Measurements from ENCODE around the gene SPINT4. TPM values are rescaled to one million over a fixed set of nuclear protein-coding genes. Genes with fewer than 3 reads are reported as not detected.

SPINT4 gene
- total and polyA plus RNA-seq, 2 of the 8 experiments (the other 6 are each of a cell fraction or from before 2014, with no cell fraction given), result not detected

- 87% methylated on average over 16 of the region's 23 CpGs; no CpG with 5 or more reads in 1 of the 2 experiments for WGBS, 2 experiments (ENCODE audit: extremely low coverage in 1 of 2, insufficient coverage in 1 of 2, insufficient read length in 1 of 2, insufficient replicate concordance in 2 of 2, low coverage in 1 of 2, low lambda C conversion rate in 2 of 2, missing lambda C conversion rate in 1 of 2)
- Histone ChIP-seq H3K14ac (ENCODE audit: insufficient read length) (no peak overlapping the region), H4K91ac (replicated peaks; ENCODE audit: insufficient read length, low read length) (no peak overlapping the region), H3K4ac (replicated peaks; ENCODE audit: insufficient read length, low read depth, low read length) (no peak overlapping the region), H3K36me3 (ENCODE audit: control insufficient read depth in 2 of 4, insufficient read depth in 4 of 4, low read length in 3 of 4) (peaks cover 0 to 3% (median 0%) of the 10 kb centered on the region in 4 experiments; a peak in 1 of 8 replicates), H3K18ac (ENCODE audit: extremely low read depth, low read length) (no peak overlapping the region), H4K8ac (ENCODE audit: extremely low read depth, insufficient read depth, low read length) (no peak overlapping the region), H2BK120ac (replicated peaks; ENCODE audit: low read depth, low read length) (no peak overlapping the region), H3K9me3 (ENCODE audit: insufficient read depth in 2 of 2, low read depth in 1 of 2, low read length in 1 of 2) (peaks cover 9 to 11% of the 10 kb centered on the region in 2 experiments; a peak in 3 of 4 replicates), H2BK20ac (ENCODE audit: low read length) (no peak overlapping the region), H3K4me2 (ENCODE audit: insufficient read depth in 1 of 2, low read depth in 2 of 2, low read length in 2 of 2) (no peak overlapping the region), H2AFZ (ENCODE audit: low read length) (no peak overlapping the region), H3K79me1 (ENCODE audit: low read depth, low read length) (no peaks in the 10 kb centered on the region), H3K23ac (ENCODE audit: insufficient read length) (no peak overlapping the region), H4K5ac (ENCODE audit: insufficient read length, low read depth, low read length) (no peak overlapping the region), H2BK5ac (ENCODE audit: low read depth, low read length) (no peak overlapping the region), H2BK15ac (ENCODE audit: low read length) (no peak overlapping the region), H3K4me3 (ENCODE audit: extremely low read depth in 1 of 4, insufficient read depth in 2 of 4, low read depth in 3 of 4, low read length in 4 of 4) (no peak overlapping the region), H3K27me3 (replicated peaks in 1 of 4; ENCODE audit: control insufficient read depth in 3 of 4, extremely low read depth in 1 of 4, insufficient read depth in 3 of 4, low read length in 3 of 4) (no peaks in the 10 kb centered on the region), H3K27ac (ENCODE audit: low read depth, low read length) (no peak overlapping the region), H3K23me2 (ENCODE audit: low read depth, low read length) (no peaks in the 10 kb centered on the region), H3K4me1 (replicated peaks in 1 of 4; ENCODE audit: control insufficient read depth in 3 of 4, insufficient read depth in 4 of 4, low read length in 3 of 4) (no peaks in the 10 kb centered on the region), H2AK5ac (ENCODE audit: low read depth, low read length) (no peak overlapping the region), H3K9ac (replicated peaks in 1 of 4; ENCODE audit: extremely low read depth in 1 of 4, low read depth in 3 of 4, low read length in 3 of 4) (no peak overlapping the region), H3K56ac (replicated peaks; ENCODE audit: insufficient read length, low read depth, low read length) (no peak overlapping the region), H2BK12ac (ENCODE audit: low read depth, low read length) (no peak overlapping the region), H3K79me2 (ENCODE audit: control insufficient read depth in 1 of 2, insufficient read depth in 2 of 2, low read length in 2 of 2) (no peaks in the 10 kb centered on the region), H4K20me1 (replicated peaks in 1 of 2; ENCODE audit: control insufficient read depth in 1 of 2, insufficient read depth in 2 of 2, low read length in 2 of 2) (no peaks in the 10 kb centered on the region)
- DNase-seq (ENCODE audit: low read depth in 1 of 2, low spot score in 2 of 2) (no peak), FAIRE-seq (no peak)
- ChIA-PET POLR2A (ENCODE audit: partially characterized antibody) (no interaction called here), CTCF (ENCODE audit: partially characterized antibody) (interaction anchor here (0.6 to 1.3 kb wide), 3 partner anchors 29 to 362 kb away, joined by 3 read pairs; no protein-coding TSS in a partner anchor)
- no peak for TF ChIP-seq GTF2F1 (IDR thresholded peaks at IDR 0.05; ENCODE audit: borderline replicate concordance, low read depth, low read length)
- no peak for TF ChIP-seq JUN (IDR thresholded peaks at IDR 0.05; ENCODE audit: low read depth, low read length)
- TF ChIP-seq SP4 (IDR thresholded peaks at IDR 0.05; ENCODE audit: low read length), result no peak
- TF ChIP-seq E2F6 (IDR thresholded peaks at IDR 0.05), result no peak
- TF ChIP-seq SUZ12 (IDR thresholded peaks at IDR 0.05; ENCODE audit: low read length), result no peak
- no peak for TF ChIP-seq POLR2A (IDR thresholded peaks at IDR 0.05; ENCODE audit: control extremely low read depth in 1 of 2, low read depth in 2 of 2, low read length in 2 of 2)
- TF ChIP-seq SIRT6 (IDR thresholded peaks at IDR 0.05; ENCODE audit: low read length), result no peak
- TF ChIP-seq RFX5 (IDR thresholded peaks at IDR 0.05; ENCODE audit: borderline replicate concordance, low read depth, low read length), result no peak
- TF ChIP-seq FOSL1 (IDR thresholded peaks at IDR 0.05; ENCODE audit: insufficient read depth, low read depth, low read length), result no peak
- TF ChIP-seq CTBP2 (IDR thresholded peaks at IDR 0.05; ENCODE audit: borderline replicate concordance, insufficient read depth, insufficient read length, low read length), result no peak
- TF ChIP-seq EZH2 (IDR thresholded peaks at IDR 0.05; ENCODE audit: low read depth, low read length, severe bottlenecking), result no peak
- no peak for TF ChIP-seq SP2 (IDR thresholded peaks at IDR 0.05; ENCODE audit: low read length)
These were observed 13.8 kb downstream of the SPINT4 start for GRCh38 chr20:45735988-45736387.

Data from H1 (cell line).